DOHH2 (cell line): Measurements from ENCODE around the gene SCAPER.
"Not testable (repeated sequence)": the region's sequence is repeated elsewhere in the genome, so short reads cannot be mapped to it uniquely, and the experiment has no call there.

Experiments used
- H3F3A ChIP-seq: fragments of 200-600 bp; sonication (generic), shearing (Covaris generic); 2 replicates; pipeline ENCODE4 v1.6.0; 2016; ENCODE audit warnings: antibody characterized with exemption, mild to moderate bottlenecking; ENCODE audit not compliant: control insufficient read depth, insufficient read depth
- H3K27ac ChIP-seq: fragments of 200-600 bp; sonication (generic); 2 replicates; pipeline ENCODE4 v1.5.1; 2014; ENCODE audit warnings: low read depth, mild to moderate bottlenecking, low read length, moderate library complexity
- H3K27me3 ChIP-seq: fragments of 200-600 bp; sonication (generic); 2 replicates; pipeline ENCODE4 v1.6.1; 2014; ENCODE audit warnings: mild to moderate bottlenecking, low read length, mixed read lengths; ENCODE audit not compliant: control insufficient read depth
- H3K36me3 ChIP-seq: fragments of 200-600 bp; sonication (generic); 2 replicates; pipeline ENCODE4 v1.6.1; 2014; ENCODE audit warnings: mild to moderate bottlenecking, low read length, moderate library complexity, mixed read lengths; ENCODE audit not compliant: control insufficient read depth
- H3K4me1 ChIP-seq: fragments of 200-600 bp; sonication (generic); 2 replicates; pipeline ENCODE4 v1.6.1; 2014; ENCODE audit warnings: mild to moderate bottlenecking, low read length, mixed read lengths; ENCODE audit not compliant: control insufficient read depth
- H3K4me2 ChIP-seq: fragments of 200-600 bp; sonication (generic); 2 replicates; pipeline ENCODE4 v1.6.0; 2014; ENCODE audit warnings: mild to moderate bottlenecking, low read length, moderate library complexity
- H3K4me3 ChIP-seq: fragments of 200-600 bp; sonication (generic); 2 replicates; pipeline ENCODE4 v1.5.1; 2014; ENCODE audit warnings: mild to moderate bottlenecking, low read length, mixed read lengths
- H3K79me2 ChIP-seq: fragments of 200-600 bp; sonication (generic); 2 replicates; pipeline ENCODE4 v1.6.1; 2014; ENCODE audit warnings: mild to moderate bottlenecking, low read length, mixed read lengths; ENCODE audit not compliant: control insufficient read depth
- H3K9me2 ChIP-seq: fragments of 200-600 bp; sonication (generic); replicated peaks from 2 replicates; pipeline ENCODE4 v1.6.1; 2014; ENCODE audit warnings: mild to moderate bottlenecking, low read length, mixed read lengths; ENCODE audit not compliant: control insufficient read depth
- H3K9me3 ChIP-seq: fragments of 200-600 bp; sonication (generic); 2 replicates; pipeline ENCODE4 v1.6.1; 2014; ENCODE audit warnings: antibody characterized with exemption, low read length, mixed read lengths; ENCODE audit not compliant: control insufficient read depth, insufficient read depth
- H4K20me1 ChIP-seq: fragments of 200-600 bp; sonication (generic); 2 replicates; pipeline ENCODE4 v1.6.0; 2014; ENCODE audit warnings: low read depth, mild to moderate bottlenecking, antibody characterized with exemption, low read length, moderate library complexity; ENCODE audit not compliant: control insufficient read depth, insufficient read depth
- CTCF ChIP-seq: fragments of 200-600 bp; sonication (generic); IDR thresholded peaks from one replicate; pipeline ENCODE4 v1.5.1; 2014; ENCODE audit warnings: antibody characterized with exemption, mild to moderate bottlenecking, low read depth, low read length; ENCODE audit not compliant: poor library complexity, severe bottlenecking
- EZH2phosphoT487 ChIP-seq: fragments of 200-600 bp; sonication (generic); IDR thresholded peaks from 2 replicates; pipeline ENCODE4 v1.6.1; 2017; ENCODE audit warnings: borderline replicate concordance, mild to moderate bottlenecking, antibody characterized with exemption, low read length, moderate library complexity, mixed read lengths

SCAPER gene

GRCh38 chr15:76875911-76876310 lies 29.2 kb downstream of the SCAPER start:
- Histone ChIP-seq H3K79me2 (no peaks in the 10 kb centered on the region), H3F3A (0 out of 2 replicates have a peak, but pooled peaks cover 3% of the 10 kb centered on the region), H3K9me3 (no peaks in the 10 kb centered on the region), H3K9me2 (no peaks in the 10 kb centered on the region), H3K4me2 (no peak overlapping the region), H4K20me1 (no peaks in the 10 kb centered on the region), H3K27me3 (no peaks in the 10 kb centered on the region), H3K4me1 (peaks cover 3% of the 10 kb centered on the region), H3K27ac (no peak overlapping the region), H3K36me3 (no peaks in the 10 kb centered on the region), H3K4me3 (no peak overlapping the region)
- no peak for TF ChIP-seq EZH2phosphoT487
- no peak for TF ChIP-seq CTCF

GRCh38 chr15:76873066-76873465 lies 32.1 kb downstream of the SCAPER start:
- H3K27ac ChIP-seq, H4K20me1 ChIP-seq, H3K4me1 ChIP-seq: not testable (repeated sequence)

GRCh38 chr15:76871930-76872329 lies 33.2 kb downstream of the SCAPER start:
- TF ChIP-seq EZH2phosphoT487: no peak
- no peak for TF ChIP-seq CTCF
- Histone ChIP-seq H3K27ac (no peak overlapping the region), H3K4me1 (peaks cover 3% of the 10 kb centered on the region), H3K27me3 (no peaks in the 10 kb centered on the region), H3K9me3 (no peaks in the 10 kb centered on the region), H3K36me3 (no peaks in the 10 kb centered on the region), H3K79me2 (no peaks in the 10 kb centered on the region), H3K4me2 (no peak overlapping the region), H3K9me2 (no peaks in the 10 kb centered on the region), H3K4me3 (no peak overlapping the region), H4K20me1 (no peaks in the 10 kb centered on the region), H3F3A (0 out of 2 replicates have a peak, but pooled peaks cover 3% of the 10 kb centered on the region)

More at GRCh38 chr15:76873066-76873465, 32.1 kb downstream of the SCAPER start:
- not testable (repeated sequence) for H3K36me3 ChIP-seq, H3K79me2 ChIP-seq, H3K9me2 ChIP-seq, H3K27me3 ChIP-seq, H3F3A ChIP-seq, H3K4me2 ChIP-seq, H3K9me3 ChIP-seq, H3K4me3 ChIP-seq

- Histone ChIP-seq H3K4me1 (peaks cover 3% of the 10 kb centered on the region), H3F3A (0 out of 2 replicates have a peak, but pooled peaks cover 3% of the 10 kb centered on the region), H3K4me2 (no peak overlapping the region), H3K9me3 (no peaks in the 10 kb centered on the region), H3K27ac (no peak overlapping the region), H4K20me1 (no peaks in the 10 kb centered on the region), H3K79me2 (no peaks in the 10 kb centered on the region), H3K27me3 (no peaks in the 10 kb centered on the region), H3K4me3 (no peak overlapping the region), H3K36me3 (no peaks in the 10 kb centered on the region), H3K9me2 (no peaks in the 10 kb centered on the region)
- no peak for TF ChIP-seq EZH2phosphoT487
- TF ChIP-seq CTCF: no peak
These were observed 36.4 kb downstream of the SCAPER start for GRCh38 chr15:76868740-76869139.
